Spleen (tissue), 13 donors: ENCODE measurements around the gene LYRM1. TPM values are rescaled to one million over a fixed set of nuclear protein-coding genes. Genes with fewer than 3 reads are reported as not detected.

Experiments
- DNase-seq: peaks from one replicate; pipeline ENCODE4 v3.0.0-alpha.2; 2020
- H3K27ac ChIP-seq, 8 donors: fragments of 200-600 bp; sonication (generic) in 7 of 8; 1 replicate in 4 of 8; 2 replicates in 4 of 8; pipeline versions ENCODE4 v1.5.0 to v1.8.0; 2016 to 2021; ENCODE audit warnings: inconsistent platforms in 4 of 8, mild to moderate bottlenecking in 4 of 8, moderate library complexity in 1 of 8
- H3K27me3 ChIP-seq, 7 donors: fragments of 200-600 bp; sonication (generic) in 6 of 7; replicated peaks in 1 of 7; 1 replicate in 4 of 7; 2 replicates in 3 of 7; pipeline versions ENCODE4 v1.5.0 to v1.8.0; 2016 to 2021; ENCODE audit warnings: inconsistent platforms in 3 of 7, mild to moderate bottlenecking in 1 of 7
- H3K36me3 ChIP-seq, 6 donors: fragments of 200-600 bp; sonication (generic) in 5 of 6; 1 replicate in 4 of 6; 2 replicates in 2 of 6; pipeline versions ENCODE4 v1.5.0 to v1.8.0; 2016 to 2021; ENCODE audit warnings: inconsistent platforms in 2 of 6
- H3K4me1 ChIP-seq, 6 donors: fragments of 200-600 bp; sonication (generic) in 5 of 6; 1 replicate in 3 of 6; 2 replicates in 3 of 6; pipeline versions ENCODE4 v1.5.0 to v1.8.0; 2016 to 2021; ENCODE audit warnings: inconsistent platforms in 3 of 6
- H3K4me3 ChIP-seq, 8 donors: fragments of 200-600 bp; sonication (generic) in 7 of 8; 1 replicate in 4 of 8; 2 replicates in 4 of 8; pipeline versions ENCODE4 v1.5.0 to v1.8.0; 2016 to 2021; ENCODE audit warnings: inconsistent platforms in 4 of 8, mild to moderate bottlenecking in 4 of 8, moderate library complexity in 2 of 8
- H3K9me3 ChIP-seq, 8 donors: fragments of 200-600 bp; sonication (generic) in 7 of 8; 1 replicate in 4 of 8; 2 replicates in 4 of 8; pipeline versions ENCODE4 v1.5.0 to v1.8.0; 2016 to 2021; ENCODE audit warnings: inconsistent platforms in 4 of 8
- CTCF ChIP-seq, 11 experiments: fragments of 200-600 bp in 7 of 11; fragments of 450-650 bp in 4 of 11; sonication (generic) in 4 of 11; IDR thresholded peaks in 8 of 11; conservative IDR thresholded peaks in 3 of 11; 1 replicate in 7 of 11; 2 replicates in 4 of 11; pipeline versions ENCODE4 v1.4.0 to v1.8.0; 2016 to 2021; ENCODE audit warnings: antibody characterized with exemption in 11 of 11, inconsistent platforms in 4 of 11, mild to moderate bottlenecking in 1 of 11
- POLR2A ChIP-seq, 3 donors: fragments of 450-650 bp; IDR thresholded peaks; one replicate each; pipeline ENCODE4 v1.5.1; 2017; ENCODE audit warnings: antibody characterized with exemption in 3 of 3, mild to moderate bottlenecking in 1 of 3
- POLR2AphosphoS5 ChIP-seq, 3 donors: sonication (generic); formaldehyde crosslinking; IDR thresholded peaks; one replicate each; pipeline ENCODE4 v1.5.1; 2017; ENCODE audit warnings: antibody characterized with exemption in 3 of 3
- WGBS, 5 donors: extraction: QIAGEN DNeasy Blood & Tissue Kit in 3 of 5; methylation state at CpG; one replicate each; pipeline versions ENCODE4 v1.1.5 to v1.1.7; 2013 to 2018; 5-methylcytosine and 5-hydroxymethylcytosine counted together
- intact Hi-C: fragments of 100-400 bp; cut with DNase I; formaldehyde crosslinking; loops from one replicate; pipeline ENCODE4 v1.15.0; 2023; ENCODE audit warnings: low total_unique reads
- long read RNA-seq, 2 donors: transcript quantifications; one replicate each; lab custom pipeline, GENCODE V29; 2026
- polyA plus RNA-seq, 3 donors: library from polyadenylated mRNA; stranded (reverse); fragments of 200-250 nt; gene quantifications; one replicate each; pipeline ENCODE4 v1.2.1, GENCODE V29; 2013
- total RNA-seq, 7 donors: library from RNA; depleted of rRNA in 3 of 7; stranded (reverse); fragments of >200 nt in 3 of 7; fragmentation: NEBNext Ultra II Directional in 4 of 7; extraction: Animal tissue kit (Norgen Biotek cat#: 25700) in 4 of 7; gene quantifications; one replicate each; pipeline versions ENCODE4 v1.1.0 to v1.2.1, GENCODE V29; 2016 to 2021
- donor health status: healthy with polysubstance abuse.
- donor health status: DM: no; HTN: no; CAD: no; lungs with moderate emphysema.
- donor health status: DM: no; HTN: no; CAD: no.
- donor health status: Bipolar disorder and iron deficiency.
- donor health status: healthy.
- donor health status: DM: no; HTN: no; CAD: no.
- donor health status: DM: yes; HTN: yes; CAD: no.

Gene LYRM1
- total RNA-seq (10 to 100 TPM; 15.3 to 25.4 (median 22.8) TPM), polyA plus RNA-seq (10 to 100 TPM; 35.8 to 47.2 (median 39.4) TPM)
- long read RNA-seq, donor 1, partial matches to known transcripts: 0 of 3 reads
- long read RNA-seq, donor 1, other reads (novel, unspliced or antisense): 0 of 3 reads
- long read RNA-seq, donor 2, partial matches to known transcripts: 0 of 5 reads
- long read RNA-seq, donor 2, other reads (novel, unspliced or antisense): 0 of 5 reads

GRCh38 chr16:20900299-20901067, at the start of gene LYRM1, which contains the start of gene DCUN1D3:
Gene LYRM1 (plus strand): TSS chr16:20900771. CDS start chr16:20915556, 14,785 bp downstream.
Gene DCUN1D3 (minus strand): TSS chr16:20900358. CDS start chr16:20862538, 37,820 bp downstream.
- Histone ChIP-seq H3K4me3 (peak within 1 kb of the TSS; percentile 70 to 94 (median 90)), H3K36me3 (peaks cover 0 to 29% (median 4%) of the 10 kb centered on the region in 6 donors), H3K27ac (peak within 1 kb of the TSS; percentile 86 to 99 (median 97)), H3K27me3 (no peaks in the 10 kb centered on the region), H3K4me1 (peaks cover 36 to 84% (median 63%) of the 10 kb centered on the region in 6 donors), H3K9me3 (no peaks in the 10 kb centered on the region)
- WGBS, 5 donors: 0 to 1% (median 1%) methylated on average over 58 to 62 of the region's 62 CpGs
- peak; percentile 97 for DNase-seq
- intact Hi-C loops: no loop called here
- no peak for TF ChIP-seq CTCF (IDR thresholded peaks at IDR 0.05 in 8 of 11, conservative IDR thresholded peaks at IDR 0.05 in 3 of 11)
- peak in 2 of 3 donors; percentile 44 to 67 for TF ChIP-seq POLR2A (IDR thresholded peaks at IDR 0.05)
- TF ChIP-seq POLR2AphosphoS5 (IDR thresholded peaks at IDR 0.05): peak; percentile 87 to 94 (median 94)

- no peaks in the 10 kb centered on the region for H3K27me3 ChIP-seq
- intact Hi-C loops: loop anchor here (5.0 kb wide), 1 partner anchor 231 kb away; no protein-coding TSS in a partner anchor
- H3K9me3 ChIP-seq: no peaks in the 10 kb centered on the region
- H3K4me1 ChIP-seq: peaks cover 0 to 32% (median 14%) of the 10 kb centered on the region in 6 donors
- peaks cover 0 to 22% (median 3%) of the 10 kb centered on the region in 6 donors for H3K36me3 ChIP-seq
- H3K27ac ChIP-seq: peak overlapping the region in 4 of 8 donors; percentile 37 to 62 (median 50)
- DNase-seq: no peak
- H3K4me3 ChIP-seq: no peak overlapping the region
- TF ChIP-seq POLR2AphosphoS5 (IDR thresholded peaks at IDR 0.05): no peak
- no peak for TF ChIP-seq POLR2A (IDR thresholded peaks at IDR 0.05)
- TF ChIP-seq CTCF (IDR thresholded peaks at IDR 0.05 in 8 of 11, conservative IDR thresholded peaks at IDR 0.05 in 3 of 11): no peak
- WGBS, 5 donors: 62 to 77% (median 66%) methylated on average over 3 of the region's 3 CpGs
Observed at GRCh38 chr16:20850981-20851380, 49.6 kb upstream of the LYRM1 start.

- Histone ChIP-seq H3K9me3 (no peaks in the 10 kb centered on the region), H3K4me3 (no peak overlapping the region), H3K4me1 (peaks cover 0 to 32% (median 14%) of the 10 kb centered on the region in 6 donors), H3K36me3 (peaks cover 0 to 22% (median 3%) of the 10 kb centered on the region in 6 donors), H3K27ac (peak overlapping the region in 4 of 8 donors; percentile 37 to 62 (median 50)), H3K27me3 (no peaks in the 10 kb centered on the region)
- no peak for DNase-seq
- intact Hi-C loops: loop anchor here (5.0 kb wide), 1 partner anchor 231 kb away; no protein-coding TSS in a partner anchor
- TF ChIP-seq POLR2AphosphoS5 (IDR thresholded peaks at IDR 0.05): peak in 2 of 3 donors; percentile 9 to 70
- TF ChIP-seq POLR2A (IDR thresholded peaks at IDR 0.05): no peak
- 66 to 85% (median 76%) methylated on average over 2 of the region's 2 CpGs for WGBS, 5 donors
Observed at GRCh38 chr16:20851601-20852000, 49.0 kb upstream of the LYRM1 start.

- H3K9me3 ChIP-seq: no peaks in the 10 kb centered on the region
- no peaks in the 10 kb centered on the region for H3K27me3 ChIP-seq
- DNase-seq: no peak
- no peak overlapping the region for H3K27ac ChIP-seq
- intact Hi-C loops: loop anchor here (5.0 kb wide), 1 partner anchor 229 kb away; no protein-coding TSS in a partner anchor
- peaks cover 0 to 32% (median 14%) of the 10 kb centered on the region in 6 donors for H3K4me1 ChIP-seq
- no peak for TF ChIP-seq POLR2AphosphoS5 (IDR thresholded peaks at IDR 0.05)
- TF ChIP-seq POLR2A (IDR thresholded peaks at IDR 0.05): no peak
- TF ChIP-seq CTCF (IDR thresholded peaks at IDR 0.05 in 8 of 11, conservative IDR thresholded peaks at IDR 0.05 in 3 of 11): no peak
- WGBS, 5 donors: 77 to 89% (median 79%) methylated on average over 5 of the region's 5 CpGs
- no peak overlapping the region for H3K4me3 ChIP-seq
- peaks cover 0 to 35% (median 3%) of the 10 kb centered on the region in 6 donors for H3K36me3 ChIP-seq
Observed at GRCh38 chr16:20853143-20853542, 47.4 kb upstream of the LYRM1 start.
